GM12878 (cell line): ENCODE data around the gene RAD51AP1. TPM values are rescaled to one million over a fixed set of nuclear protein-coding genes. Genes with fewer than 3 reads are reported as not detected.

Experiments
- ATAC-seq: fragments of 200-7000 bp; cut with Tn5 transposase; 3 replicates; pipeline ENCODE4 v1.9.1; 2020; ENCODE audit warnings: mild to moderate bottlenecking, moderate library complexity
- BruUV-seq: library from RNA; stranded (reverse); fragments of 400-500 nt; replicated peaks from 2 replicates; lab custom pipeline; 2021; lab: Mats Ljungman, UMichigan
- CTCF ChIA-PET: fragments of 300-600 bp; sonication (Branson Sonifier 250); formaldehyde crosslinking; extraction: SDS; loops from one replicate; lab custom pipeline; 2021; ENCODE audit warnings: inconsistent platforms; lab: Yijun Ruan, JAX
- POLR2A ChIA-PET: fragments of 350-600 bp; formaldehyde crosslinking; extraction: SDS; loops from one replicate; lab custom pipeline; 2021; ENCODE audit warnings: inconsistent platforms; lab: Charles Lee
- RAD21 ChIA-PET: fragments of 300-600 bp; sonication (Branson Sonifier 250); formaldehyde crosslinking; loops from one replicate; lab custom pipeline; 2023; ENCODE audit warnings: antibody characterized with exemption; ENCODE audit not compliant: unreplicated experiment; lab: Charles Lee
- SMC1A ChIA-PET: fragments of 300-600 bp; sonication (Branson Sonifier 250); formaldehyde crosslinking; loops from one replicate; lab custom pipeline; 2023; ENCODE audit not compliant: unreplicated experiment, uncharacterized antibody; lab: Charles Lee
- DNase-seq: peaks from one replicate; pipeline ENCODE4 v3.0.0-alpha.2; 2011; ENCODE audit warnings: low read depth, low spot score
- FAIRE-seq: peaks from 3 replicates; lab custom pipeline; 2011; peaks lifted over from hg19 to GRCh38; lab: Jason Lieb, UNC
- H2AFZ ChIP-seq: 2 replicates; pipeline ENCODE4 v1.6.0; 2011; ENCODE audit warnings: low read depth, low read length, control low read depth; ENCODE audit not compliant: control insufficient read depth
- H3K27ac ChIP-seq: 2 replicates; pipeline ENCODE4 v1.5.1; 2011; ENCODE audit warnings: control low read depth; ENCODE audit not compliant: control insufficient read depth, insufficient read depth
- H3K27me3 ChIP-seq, 2 experiments: replicated peaks in 1 of 2; 2 replicates each; pipeline versions ENCODE4 v1.6.0 to v1.6.1; 2011; ENCODE audit warnings: low read length in 1 of 2; ENCODE audit not compliant: control insufficient read depth in 2 of 2, insufficient read depth in 2 of 2
- H3K36me3 ChIP-seq, 2 experiments: 2 replicates each; pipeline ENCODE4 v1.5.1; 2011; ENCODE audit warnings: low read length in 1 of 2; ENCODE audit not compliant: control insufficient read depth in 2 of 2, insufficient read depth in 2 of 2
- H3K4me1 ChIP-seq: 2 replicates; pipeline ENCODE4 v1.6.1; 2011; ENCODE audit warnings: mild to moderate bottlenecking, low read length, moderate library complexity, mixed read lengths; ENCODE audit not compliant: control insufficient read depth, insufficient read depth
- H3K4me2 ChIP-seq: 2 replicates; pipeline ENCODE4 v1.6.0; 2011; ENCODE audit warnings: control low read depth; ENCODE audit not compliant: control insufficient read depth, insufficient read depth
- H3K4me3 ChIP-seq: fragments of 200-600 bp; sonication (generic); 2 replicates; pipeline ENCODE4 v1.5.1; 2016
- H3K79me2 ChIP-seq: 2 replicates; pipeline ENCODE4 v1.6.0; 2011; ENCODE audit warnings: low read length; ENCODE audit not compliant: control insufficient read depth, insufficient read depth
- H3K9ac ChIP-seq: 2 replicates; pipeline ENCODE4 v1.8.0; 2011; ENCODE audit warnings: low read length, control low read depth, mixed read lengths; ENCODE audit not compliant: control insufficient read depth, insufficient read depth
- H3K9me3 ChIP-seq: replicated peaks from 3 replicates; pipeline ENCODE4 v1.5.1; 2011; ENCODE audit warnings: mild to moderate bottlenecking, low read length; ENCODE audit not compliant: control insufficient read depth, insufficient read depth
- H4K20me1 ChIP-seq: 2 replicates; pipeline ENCODE4 v1.6.0; 2011; ENCODE audit not compliant: control insufficient read depth, insufficient read depth
- BHLHE40 ChIP-seq, 2 experiments: fragments of 450-650 bp in 1 of 2; IDR thresholded peaks; 2 replicates each; pipeline ENCODE4 v1.6.1; 2011 to 2017; ENCODE audit warnings: low read depth in 2 of 2, borderline replicate concordance in 1 of 2, improper control_type of control experiment in 1 of 2, low read length in 1 of 2, mild to moderate bottlenecking in 1 of 2
- CBFB ChIP-seq: IDR thresholded peaks from 2 replicates; pipeline ENCODE4 v1.6.1; 2016; ENCODE audit warnings: antibody characterized with exemption, low read depth
- CBX5 ChIP-seq: sonication (generic); IDR thresholded peaks from 2 replicates; pipeline ENCODE4 v1.6.1; 2016; ENCODE audit warnings: low read depth, moderate library complexity, mild to moderate bottlenecking, inconsistent platforms
- EZH2 ChIP-seq: IDR thresholded peaks from 2 replicates; pipeline ENCODE4 v1.6.1; 2012; ENCODE audit warnings: low read depth, mild to moderate bottlenecking, control low read depth, inconsistent platforms, low read length, borderline replicate concordance; ENCODE audit not compliant: control insufficient read depth
- JUNB ChIP-seq: IDR thresholded peaks from 2 replicates; pipeline ENCODE4 v1.6.1; 2016; ENCODE audit warnings: antibody characterized with exemption, mild to moderate bottlenecking
- KAT2A ChIP-seq: conservative IDR thresholded peaks from 2 replicates; pipeline ENCODE4 v1.6.1; 2011; ENCODE audit warnings: low read depth, low read length; ENCODE audit not compliant: control insufficient read depth
- NR2F1 ChIP-seq: fragments of 450-650 bp; conservative IDR thresholded peaks from 2 replicates; pipeline ENCODE4 v1.6.1; 2017; ENCODE audit warnings: mild to moderate bottlenecking
- NRF1 ChIP-seq: conservative IDR thresholded peaks from 2 replicates; pipeline ENCODE4 v1.6.1; 2011; ENCODE audit warnings: mild to moderate bottlenecking, low read depth, low read length, improper control_type of control experiment
- PAX8 ChIP-seq: fragments of 450-650 bp; IDR thresholded peaks from 2 replicates; pipeline ENCODE4 v1.6.1; 2017; ENCODE audit warnings: mild to moderate bottlenecking, moderate library complexity
- RUNX3 ChIP-seq: IDR thresholded peaks from 2 replicates; pipeline ENCODE4 v1.6.1; 2012; ENCODE audit warnings: low read length, inconsistent platforms
- SREBF2 ChIP-seq: IDR thresholded peaks from 2 replicates; pipeline ENCODE4 v1.6.1; 2012; ENCODE audit warnings: mild to moderate bottlenecking, low read length
- TBL1XR1 ChIP-seq: IDR thresholded peaks from 2 replicates; pipeline ENCODE4 v1.6.1; 2012; ENCODE audit warnings: low read depth, low read length, improper control_type of control experiment
- ZBED1 ChIP-seq: IDR thresholded peaks from 2 replicates; pipeline ENCODE4 v1.6.1; 2016; ENCODE audit warnings: borderline replicate concordance
- ZNF24 ChIP-seq: fragments of 450-650 bp; IDR thresholded peaks from 2 replicates; pipeline ENCODE4 v1.6.1; 2017; ENCODE audit warnings: antibody characterized with exemption, mild to moderate bottlenecking
- ZNF384 ChIP-seq: IDR thresholded peaks from 2 replicates; pipeline ENCODE4 v1.6.1; 2012; ENCODE audit warnings: low read depth, mild to moderate bottlenecking, low read length, improper control_type of control experiment, borderline replicate concordance
- WGBS: methylation state at CpG from one replicate; pipeline ENCODE4 v1.1.6; 2016; ENCODE audit warnings: low lambda C conversion rate; ENCODE audit not compliant: insufficient replicate concordance, insufficient coverage; ENCODE audit errors: missing lambda C conversion rate; 5-methylcytosine and 5-hydroxymethylcytosine counted together
- in situ Hi-C: fragments of 300-500 bp; cut with MboI; formaldehyde crosslinking; loops from 9 replicates; pipeline ENCODE4 v1.14.3; 2018; ENCODE audit warnings: mixed read lengths
- intact Hi-C: fragments of 100-400 bp; cut with micrococcal nuclease; formaldehyde crosslinking; loops from one replicate; pipeline ENCODE4 v1.14.2; 2022; ENCODE audit not compliant: unreplicated experiment
- polyA plus RNA-seq, 11 experiments: library from polyadenylated mRNA; depleted of rRNA in 4 of 11; unstranded in 6 of 11; stranded (reverse) in 5 of 11; fragments of >200 nt; fragmentation: Nextera tagmentation in 4 of 11; fragmentation: Illumina TruSeq in 1 of 11; extraction: Ambion mirVana in 4 of 11; extraction: Trizol in 1 of 11; gene quantifications; 1 replicate in 1 of 11; 2 replicates in 10 of 11; pipeline versions ENCODE4 v1.2.1 to v1.2.3, GENCODE V29; 2011 to 2016; ENCODE audit warnings: inconsistent platforms in 2 of 11, missing spikeins in 2 of 11, low read depth in 1 of 11
- total RNA-seq, 4 experiments: library from RNA; depleted of rRNA in 3 of 4; stranded (reverse); fragments of >200 nt in 3 of 4; fragmentation: Illumina TruSeq in 1 of 4; extraction: Trizol in 1 of 4; gene quantifications; 2 replicates each; pipeline versions ENCODE4 v1.2.1 to v1.2.3, GENCODE V29; 2013 to 2021
- TF ChIP-seq, protein P1 (sequence below), 3 experiments: IDR thresholded peaks in 2 of 3; conservative IDR thresholded peaks in 1 of 3; 2 replicates each; pipeline ENCODE4 v1.5.1; 2011; ENCODE audit warnings: low read depth in 3 of 3, low read length in 3 of 3, mild to moderate bottlenecking in 3 of 3, control low read depth in 2 of 3, moderate library complexity in 2 of 3, inconsistent platforms in 1 of 3, mixed read lengths in 1 of 3; ENCODE audit not compliant: control insufficient read depth in 2 of 3, insufficient read depth in 1 of 3; ENCODE audit errors: extremely low read depth in 1 of 3

Gene RAD51AP1
- total and polyA plus RNA-seq, 10 of the 15 experiments (the other 5 are each of a cell fraction or from before 2014, with no cell fraction given): 22.3 to 86.0 (median 50.9) TPM

DNA sequence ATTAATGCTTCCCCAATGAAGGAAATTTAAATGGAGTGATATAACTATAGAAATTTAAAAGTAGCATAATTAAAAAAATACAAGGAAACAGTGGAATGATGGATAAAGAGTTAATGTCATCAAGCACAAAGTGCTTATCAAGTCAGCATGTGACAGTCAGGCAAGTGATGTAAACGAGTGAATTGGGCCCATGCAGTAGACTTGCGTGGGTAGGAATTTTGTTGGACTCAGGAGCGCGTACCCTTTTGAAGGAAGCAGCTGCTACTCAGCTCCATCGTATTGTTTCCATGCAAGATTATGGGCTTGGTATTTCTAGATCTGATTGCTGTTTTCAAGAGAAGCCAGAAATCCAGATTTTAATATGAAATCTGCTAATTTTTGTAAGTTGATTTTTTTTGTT lies 18.9 kb downstream of the RAD51AP1 start:
- SMC1A ChIA-PET: no interaction called here
- H3K27me3 ChIP-seq: no peaks in the 10 kb centered on the region
- no peaks in the 10 kb centered on the region for H3K4me1 ChIP-seq
- H3K4me3 ChIP-seq: no peak overlapping the region
- RAD21 ChIA-PET: no interaction called here
- POLR2A ChIA-PET: no interaction called here
- no peaks in the 10 kb centered on the region for H4K20me1 ChIP-seq
- ATAC-seq: no peak
- TF ChIP-seq EZH2 (no peak), ZNF24 (no peak), NR2F1 (no peak), TBL1XR1 (no peak), CBX5 (no peak), KAT2A (no peak), RUNX3 (no peak), SREBF2 (no peak), PAX8 (no peak), ZBED1 (no peak), JUNB (no peak), CBFB (no peak), BHLHE40 (IDR thresholded peaks at IDR 0.05; ENCODE audit: borderline replicate concordance in 1 of 2, low read depth in 2 of 2, low read length in 1 of 2) (no peak), NRF1 (no peak), ZNF384 (no peak)
- TF ChIP-seq, protein P1, sequence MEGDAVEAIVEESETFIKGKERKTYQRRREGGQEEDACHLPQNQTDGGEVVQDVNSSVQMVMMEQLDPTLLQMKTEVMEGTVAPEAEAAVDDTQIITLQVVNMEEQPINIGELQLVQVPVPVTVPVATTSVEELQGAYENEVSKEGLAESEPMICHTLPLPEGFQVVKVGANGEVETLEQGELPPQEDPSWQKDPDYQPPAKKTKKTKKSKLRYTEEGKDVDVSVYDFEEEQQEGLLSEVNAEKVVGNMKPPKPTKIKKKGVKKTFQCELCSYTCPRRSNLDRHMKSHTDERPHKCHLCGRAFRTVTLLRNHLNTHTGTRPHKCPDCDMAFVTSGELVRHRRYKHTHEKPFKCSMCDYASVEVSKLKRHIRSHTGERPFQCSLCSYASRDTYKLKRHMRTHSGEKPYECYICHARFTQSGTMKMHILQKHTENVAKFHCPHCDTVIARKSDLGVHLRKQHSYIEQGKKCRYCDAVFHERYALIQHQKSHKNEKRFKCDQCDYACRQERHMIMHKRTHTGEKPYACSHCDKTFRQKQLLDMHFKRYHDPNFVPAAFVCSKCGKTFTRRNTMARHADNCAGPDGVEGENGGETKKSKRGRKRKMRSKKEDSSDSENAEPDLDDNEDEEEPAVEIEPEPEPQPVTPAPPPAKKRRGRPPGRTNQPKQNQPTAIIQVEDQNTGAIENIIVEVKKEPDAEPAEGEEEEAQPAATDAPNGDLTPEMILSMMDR (IDR thresholded peaks at IDR 0.05 in 2 of 3, conservative IDR thresholded peaks at IDR 0.05 in 1 of 3; ENCODE audit: control insufficient read depth in 2 of 3, extremely low read depth in 1 of 3, insufficient read depth in 1 of 3, low read depth in 3 of 3, low read length in 3 of 3): no peak
- TF ChIP-seq, all 136 proteins: peak for 0
- Histone ChIP-seq H3K79me2 (no peaks in the 10 kb centered on the region), H3K36me3 (peaks cover 0 to 23% of the 10 kb centered on the region in 2 experiments; a peak in 3 of 4 replicates), H2AFZ (no peak overlapping the region), H3K9ac (no peak overlapping the region), H3K9me3 (no peaks in the 10 kb centered on the region), H3K27ac (no peak overlapping the region), H3K4me2 (no peak overlapping the region)
- 98% methylated on average over 5 of the region's 5 CpGs for WGBS
- FAIRE-seq (no peak), DNase-seq (no peak)
- in situ Hi-C loops (no loop called here), intact Hi-C loops (no loop called here)
- CTCF ChIA-PET: no interaction called here
- BruUV-seq: no TSS peak
